Fibroblast of peridontal ligament (primary cell): ENCODE measurements around the gene GALNS.
A peak's percentile ranks its signal among the peaks of the same experiment; 100 is the strongest.

Source experiments
- DNase-seq: peaks from one replicate; pipeline ENCODE4 v3.0.0-alpha.2; 2010; ENCODE audit errors: extremely low read depth

The GALNS gene

DNA sequence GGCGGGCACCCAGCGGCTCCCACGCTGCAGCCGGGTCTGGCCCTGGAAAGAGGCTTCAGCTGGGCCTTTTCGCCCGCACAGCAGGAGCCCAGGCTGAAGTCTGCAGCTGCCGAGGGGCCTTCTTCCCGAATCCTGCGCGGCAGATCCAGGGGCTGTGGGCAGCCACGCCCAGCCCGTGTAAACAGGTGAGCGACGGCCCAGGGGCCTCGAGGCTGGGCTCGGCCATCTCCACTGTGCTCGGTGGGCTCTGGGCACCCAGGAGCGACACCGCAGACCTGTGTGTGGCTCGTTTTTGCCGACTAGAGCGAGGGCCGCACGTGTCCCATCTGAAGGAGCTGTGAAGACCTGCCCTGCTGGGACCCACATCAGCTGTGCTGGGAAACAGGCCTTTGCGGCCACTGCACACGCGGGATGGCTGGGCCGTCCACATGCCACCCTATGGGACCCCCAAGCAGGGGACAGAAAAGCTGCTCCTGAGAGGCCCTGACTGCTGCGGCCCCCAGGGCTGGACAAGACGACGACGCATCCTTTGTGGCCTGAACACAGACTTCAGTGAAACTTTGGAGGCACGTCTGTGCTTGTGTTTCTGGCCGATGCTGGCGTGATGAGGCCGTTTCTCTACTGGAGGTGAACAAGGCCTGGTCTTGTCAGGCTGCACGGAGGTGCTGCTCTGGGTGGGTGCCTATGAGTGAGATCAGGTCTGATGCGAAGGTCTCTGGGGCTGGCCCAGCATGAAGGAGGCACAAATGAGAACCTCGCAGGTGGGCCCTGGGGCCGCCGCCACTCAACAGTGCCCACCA is 39.8 kb downstream of the GALNS start:
- DNase-seq: no peak

DNA sequence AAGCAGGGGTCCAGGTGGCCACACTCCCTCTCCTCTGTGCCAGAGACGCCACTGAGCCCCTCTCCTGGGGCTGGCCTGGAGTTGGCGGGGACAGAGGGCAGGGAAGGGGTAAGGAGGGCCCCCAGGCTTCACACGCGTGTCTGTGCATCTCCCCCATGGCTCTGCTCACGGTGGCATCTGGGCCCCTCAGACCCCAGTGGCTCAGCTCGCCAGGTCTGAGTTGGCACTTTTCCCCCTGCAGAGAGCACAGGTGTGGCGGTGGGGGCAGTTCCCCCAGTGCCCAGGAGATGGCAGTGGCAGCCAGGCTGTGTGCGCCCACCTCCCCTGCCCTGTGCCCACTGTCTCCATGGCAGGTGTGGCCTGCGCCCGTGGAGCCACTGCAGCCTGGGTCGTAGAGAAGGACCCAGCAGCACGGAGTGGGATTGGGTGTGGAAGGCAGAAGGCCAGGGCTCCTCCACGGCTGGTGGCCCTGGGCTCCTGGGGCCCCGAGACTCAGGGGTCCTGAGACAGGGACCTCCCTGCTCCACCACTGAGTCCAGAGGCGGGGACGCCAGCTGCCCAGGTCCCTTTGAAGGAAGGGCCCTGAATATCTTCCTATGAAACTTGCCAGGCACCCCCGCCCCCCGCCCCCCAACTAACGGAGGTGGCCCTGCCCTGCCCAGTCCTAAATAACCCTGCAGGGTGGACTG is 40.7 kb downstream of the GALNS start:
- DNase-seq: no peak

DNA sequence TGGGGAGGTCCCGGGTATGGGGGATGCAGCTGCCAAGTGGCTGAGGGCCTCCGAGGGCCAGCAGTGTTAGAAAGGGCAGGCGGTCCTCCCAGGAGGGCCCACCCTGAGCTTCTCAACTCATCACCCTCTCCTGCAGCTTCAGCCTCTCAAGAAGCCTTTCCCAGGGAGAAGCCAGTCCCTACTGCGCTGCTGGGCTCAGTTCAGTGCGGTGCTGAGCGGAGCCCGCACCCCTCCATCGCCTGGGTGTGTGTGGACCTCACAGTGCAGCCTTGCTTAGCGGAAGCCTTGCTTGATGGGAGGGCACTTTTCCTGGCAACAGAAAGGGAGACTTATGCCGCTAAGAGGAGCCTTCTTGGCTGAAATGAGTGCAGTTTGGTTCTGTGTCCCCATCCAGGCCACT is 41.5 kb downstream of the GALNS start:
- DNase-seq: no peak

- DNase-seq: no peak
Measured at GRCh38 chr16:88814144-88814502, 42.6 kb downstream of the GALNS start.

- DNase-seq: no peak
Measured at GRCh38 chr16:88813269-88814143, 43.2 kb downstream of the GALNS start.

- DNase-seq: peak; percentile 45
Measured at GRCh38 chr16:88812513-88813268, 44.1 kb downstream of the GALNS start.

- DNase-seq: peak; percentile 92
Measured at GRCh38 chr16:88811769-88812512, 44.8 kb downstream of the GALNS start, which contains the start of gene APRT. APRT (minus strand) TSS chr16:88811928; CDS start chr16:88811899, 29 bp downstream.

- DNase-seq: peak; percentile 69
Measured at GRCh38 chr16:88810912-88811768, 45.6 kb downstream of the GALNS start.

DNA sequence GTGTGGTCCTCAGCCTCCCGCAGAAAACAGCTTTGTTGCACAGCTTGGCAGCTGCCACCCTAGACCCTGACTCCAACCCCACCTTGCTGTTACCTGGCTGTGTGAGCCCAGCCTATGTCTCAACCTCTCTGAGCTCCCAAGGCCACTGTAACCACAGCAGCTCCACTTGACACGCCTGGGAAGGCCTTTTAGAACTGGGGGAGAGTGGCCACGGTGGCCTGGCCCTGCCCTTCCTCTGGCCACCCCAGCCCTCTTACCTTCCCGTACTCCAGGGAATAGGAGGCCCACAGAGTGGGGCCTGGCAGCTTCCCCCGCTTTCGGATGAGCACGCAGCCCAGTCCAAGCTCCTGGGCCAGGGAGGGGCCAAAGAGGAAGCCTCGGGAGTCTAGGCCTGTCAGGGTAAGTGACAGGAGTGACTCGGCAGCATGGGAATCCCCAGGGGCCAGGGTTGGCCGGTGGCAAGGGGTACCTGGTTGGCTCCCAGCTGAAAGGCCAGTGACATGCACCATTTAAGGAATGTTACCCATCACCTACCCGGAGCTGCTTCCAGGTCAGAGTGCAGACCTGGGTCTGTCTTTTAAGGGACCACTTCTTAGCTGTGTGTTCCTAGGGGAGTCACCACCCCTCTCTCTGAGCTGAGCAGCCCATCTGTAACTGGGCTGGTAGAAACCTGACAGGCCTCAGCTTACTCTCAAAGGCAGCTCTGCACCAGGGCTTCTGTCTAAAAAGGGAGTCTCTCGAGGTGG is 46.4 kb downstream of the GALNS start:
- no peak for DNase-seq

DNA sequence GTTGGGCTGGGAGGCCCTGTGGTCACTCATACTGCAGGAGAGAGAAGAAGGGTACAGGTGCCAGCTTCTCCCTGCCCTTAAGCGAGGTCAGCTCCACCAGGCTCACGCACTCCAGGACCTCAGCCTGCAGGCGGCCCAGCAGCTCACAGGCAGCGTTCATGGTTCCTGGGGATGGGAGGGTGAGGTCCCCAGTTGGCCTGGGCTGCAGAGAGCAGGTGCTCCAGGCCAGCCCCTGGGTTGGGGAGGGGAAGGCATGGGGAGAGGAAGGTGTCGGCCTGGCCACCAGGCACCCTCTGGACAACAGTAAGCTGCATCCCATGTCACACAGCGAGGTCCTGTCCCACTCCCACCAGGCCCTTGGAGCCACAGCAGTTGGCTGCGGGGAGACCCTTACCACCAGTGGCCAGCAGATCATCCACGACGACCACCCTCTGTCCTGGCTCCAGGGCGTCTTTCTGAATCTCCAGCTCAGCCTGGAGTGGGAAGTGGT is 47.0 kb downstream of the GALNS start:
- DNase-seq: no peak

- DNase-seq: no peak
Measured at GRCh38 chr16:88809068-88809675, 47.6 kb downstream of the GALNS start.

GRCh38 chr16:88807626-88808453 is 48.9 kb downstream of the GALNS start:
- DNase-seq: no peak

DNA sequence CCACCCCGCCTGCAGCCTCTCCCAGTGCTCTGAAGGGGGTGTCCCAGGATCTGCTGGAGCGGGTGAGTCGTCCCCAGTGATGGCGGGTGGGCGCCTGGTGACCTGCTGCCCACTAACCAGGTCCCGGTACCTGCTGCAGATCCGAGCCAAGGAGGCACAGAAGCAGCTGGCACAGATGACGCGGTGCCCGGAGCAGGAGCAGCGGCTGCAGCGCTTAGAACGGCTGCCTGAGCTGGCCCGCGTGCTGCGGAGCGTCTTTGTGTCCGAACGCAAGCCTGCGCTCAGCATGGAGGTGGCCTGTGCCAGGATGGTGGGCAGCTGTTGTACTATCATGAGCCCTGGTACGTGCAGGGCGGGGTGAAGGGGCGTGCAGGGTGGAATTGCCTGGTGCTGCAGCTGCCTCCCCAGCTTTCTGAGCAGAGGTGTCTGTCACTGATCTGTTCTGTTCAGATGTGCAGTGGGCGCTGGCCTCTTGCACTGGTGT is 49.6 kb downstream of the GALNS start:
- DNase-seq: no peak

DNA sequence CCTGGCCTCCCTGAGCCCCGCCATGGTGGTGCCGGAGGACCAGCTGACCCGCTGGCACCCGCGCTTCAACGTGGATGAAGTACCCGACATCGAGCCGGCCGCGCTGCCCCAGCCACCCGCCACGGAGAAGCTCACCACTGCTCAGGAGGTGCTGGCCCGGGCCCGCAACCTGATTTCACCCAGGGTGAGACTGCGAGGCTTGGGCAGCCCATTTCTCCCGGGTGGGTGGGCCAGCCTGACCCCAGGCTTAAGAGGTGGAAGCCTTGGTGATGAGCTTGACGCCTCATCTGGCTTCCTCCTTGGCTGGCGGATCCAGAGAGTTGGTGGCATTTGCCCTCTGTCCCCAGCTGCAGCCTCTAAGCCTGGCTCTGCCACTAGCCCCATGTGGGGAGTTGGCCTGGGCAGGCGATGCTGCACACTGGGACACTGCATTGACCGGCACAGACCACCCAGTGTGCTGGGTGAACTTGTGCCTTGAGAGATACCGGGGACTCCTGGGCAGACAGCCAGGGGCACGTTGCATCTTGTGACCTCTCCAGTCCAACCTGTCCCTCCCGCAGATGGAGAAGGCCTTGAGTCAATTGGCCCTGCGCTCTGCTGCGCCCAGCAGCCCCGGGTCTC is 50.1 kb downstream of the GALNS start:
- DNase-seq: no peak

- no peak for DNase-seq
Measured at GRCh38 chr16:88805887-88806393, 50.8 kb downstream of the GALNS start.

DNA sequence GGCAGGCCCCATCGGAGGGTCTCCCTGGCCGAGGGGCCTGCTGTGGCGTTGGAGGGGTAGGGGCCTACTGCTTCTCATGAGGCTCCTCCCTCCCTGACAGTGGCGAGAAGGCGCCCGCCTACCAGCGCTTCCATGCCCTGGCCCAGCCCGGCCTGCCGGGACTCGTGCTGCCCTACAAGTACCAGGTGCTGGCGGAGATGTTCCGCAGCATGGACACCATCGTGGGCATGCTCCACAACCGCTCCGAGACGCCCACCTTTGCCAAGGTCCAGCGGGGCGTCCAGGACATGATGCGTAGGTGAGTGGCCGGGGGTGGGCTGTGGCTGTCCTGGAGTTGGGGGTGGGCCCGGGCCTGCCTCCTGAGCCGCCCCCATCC is 51.4 kb downstream of the GALNS start:
- no peak for DNase-seq
